AG09319 (cell line): ENCODE results near the gene KBTBD3.

Experiments
- DNase-seq: peaks from one replicate; pipeline ENCODE4 v3.0.0-alpha.2; 2010; ENCODE audit warnings: low read depth; ENCODE audit errors: extremely low read depth
- TF ChIP-seq, protein P1 (sequence below): IDR thresholded peaks from 2 replicates; pipeline ENCODE4 v1.5.1; 2011; ENCODE audit warnings: low read depth, mild to moderate bottlenecking, inconsistent platforms, low read length, moderate library complexity

The KBTBD3 gene

DNA sequence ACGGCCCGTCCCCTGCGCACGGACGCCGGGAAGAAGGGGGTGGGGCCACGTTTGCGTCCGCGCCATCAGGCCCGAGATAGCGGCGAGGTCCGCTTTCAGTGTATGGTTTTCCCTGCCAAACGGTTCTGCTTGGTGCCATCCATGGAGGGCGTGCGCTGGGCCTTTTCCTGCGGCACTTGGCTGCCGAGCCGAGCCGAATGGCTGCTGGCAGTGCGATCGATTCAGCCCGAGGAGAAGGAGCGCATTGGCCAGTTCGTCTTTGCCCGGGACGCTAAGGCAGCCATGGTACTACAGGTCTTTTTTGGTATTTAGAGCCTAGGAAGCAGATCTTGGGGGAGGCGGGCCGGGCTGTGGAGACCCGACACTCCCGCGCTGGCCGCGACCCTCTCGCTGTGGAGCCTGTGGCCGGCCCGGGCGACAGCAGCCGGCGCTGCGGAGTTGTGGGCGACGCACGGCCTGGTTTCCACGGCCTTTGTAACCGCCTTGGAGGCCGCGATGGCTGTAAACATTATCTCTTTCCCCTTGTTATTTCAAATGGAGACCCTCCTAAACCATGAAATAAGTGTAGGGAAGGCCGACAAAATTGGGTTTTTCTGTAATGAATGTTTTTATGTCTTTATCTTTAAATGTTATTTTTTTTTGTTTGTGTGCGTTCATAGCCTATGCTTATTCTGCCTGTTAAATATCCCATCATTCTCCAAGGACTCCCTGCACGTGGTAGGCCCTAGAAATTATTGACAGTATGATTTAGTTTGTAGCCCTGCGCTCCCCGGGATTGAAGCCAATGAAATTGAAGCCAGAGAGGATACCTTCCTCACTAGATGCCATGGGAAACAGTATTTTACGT is 685 bp upstream of the KBTBD3 start, which contains the start of gene AASDHPPT:
Gene AASDHPPT, plus strand, starts transcription at position 54 of the 847 bp plus-strand sequence. Its CDS starts 49 bp downstream, at position 103.
- no peak for DNase-seq

DNA sequence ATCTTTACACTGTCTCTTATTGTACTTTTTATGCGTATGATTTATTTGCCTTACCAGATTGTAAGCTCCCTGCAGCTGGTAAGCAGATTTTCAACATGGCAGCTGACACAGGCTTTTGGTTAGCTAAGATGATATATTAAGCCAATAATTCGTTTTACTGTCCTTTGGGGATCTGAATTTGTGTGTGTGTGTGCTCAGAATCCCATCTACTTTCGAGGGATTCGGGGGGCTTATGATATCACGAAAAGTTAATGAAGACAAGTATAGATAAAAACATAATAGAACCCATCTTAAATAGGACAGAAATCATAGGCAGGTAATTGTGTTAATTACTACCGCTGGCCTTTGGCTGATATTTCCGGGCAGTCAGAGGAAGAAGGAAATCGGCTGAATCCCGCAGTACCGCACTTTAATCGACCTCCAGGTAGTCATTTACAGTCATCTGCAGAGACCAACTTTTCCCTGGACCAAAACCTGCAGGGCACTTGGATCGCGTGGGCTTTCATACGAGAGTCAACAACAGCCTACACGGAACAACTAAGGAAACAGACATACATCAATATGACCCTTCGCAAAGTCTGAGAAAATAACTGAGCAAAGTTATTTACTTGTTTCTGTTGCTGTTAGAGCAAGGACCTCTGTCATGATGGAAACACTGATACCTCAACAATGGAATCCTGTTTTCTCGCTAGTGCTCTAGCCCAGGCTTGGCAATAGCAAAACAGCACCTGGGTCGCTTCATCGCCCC is 802 bp downstream of the KBTBD3 start:
- TF ChIP-seq, protein P1, sequence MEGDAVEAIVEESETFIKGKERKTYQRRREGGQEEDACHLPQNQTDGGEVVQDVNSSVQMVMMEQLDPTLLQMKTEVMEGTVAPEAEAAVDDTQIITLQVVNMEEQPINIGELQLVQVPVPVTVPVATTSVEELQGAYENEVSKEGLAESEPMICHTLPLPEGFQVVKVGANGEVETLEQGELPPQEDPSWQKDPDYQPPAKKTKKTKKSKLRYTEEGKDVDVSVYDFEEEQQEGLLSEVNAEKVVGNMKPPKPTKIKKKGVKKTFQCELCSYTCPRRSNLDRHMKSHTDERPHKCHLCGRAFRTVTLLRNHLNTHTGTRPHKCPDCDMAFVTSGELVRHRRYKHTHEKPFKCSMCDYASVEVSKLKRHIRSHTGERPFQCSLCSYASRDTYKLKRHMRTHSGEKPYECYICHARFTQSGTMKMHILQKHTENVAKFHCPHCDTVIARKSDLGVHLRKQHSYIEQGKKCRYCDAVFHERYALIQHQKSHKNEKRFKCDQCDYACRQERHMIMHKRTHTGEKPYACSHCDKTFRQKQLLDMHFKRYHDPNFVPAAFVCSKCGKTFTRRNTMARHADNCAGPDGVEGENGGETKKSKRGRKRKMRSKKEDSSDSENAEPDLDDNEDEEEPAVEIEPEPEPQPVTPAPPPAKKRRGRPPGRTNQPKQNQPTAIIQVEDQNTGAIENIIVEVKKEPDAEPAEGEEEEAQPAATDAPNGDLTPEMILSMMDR, result no peak
- no peak for DNase-seq

More for the DNA sequence above, 685 bp upstream of the KBTBD3 start, which contains the start of gene AASDHPPT:
- TF ChIP-seq, protein P1, result no peak; the same call in 1 of the 2 replicates

DNA sequence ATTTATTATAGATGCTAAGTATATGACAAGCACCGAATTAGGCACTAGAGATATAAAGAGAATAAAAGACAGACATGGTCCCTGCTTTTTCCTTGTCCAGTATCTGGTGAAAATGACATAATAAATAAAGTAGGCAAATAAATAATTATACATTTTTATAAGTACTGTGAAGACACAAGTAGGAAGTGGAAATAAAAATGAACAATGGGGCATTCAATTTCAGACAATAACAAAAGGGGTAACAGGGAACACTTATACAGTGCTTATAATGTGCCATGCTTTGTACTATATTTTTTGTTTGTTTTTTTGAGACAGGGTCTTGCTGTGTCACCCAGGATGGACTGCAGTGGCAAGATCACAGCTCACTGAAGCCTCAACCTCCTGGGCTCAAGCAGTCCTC is 4.3 kb downstream of the KBTBD3 start:
- TF ChIP-seq, protein P1, result no peak
- DNase-seq, result no peak

DNA sequence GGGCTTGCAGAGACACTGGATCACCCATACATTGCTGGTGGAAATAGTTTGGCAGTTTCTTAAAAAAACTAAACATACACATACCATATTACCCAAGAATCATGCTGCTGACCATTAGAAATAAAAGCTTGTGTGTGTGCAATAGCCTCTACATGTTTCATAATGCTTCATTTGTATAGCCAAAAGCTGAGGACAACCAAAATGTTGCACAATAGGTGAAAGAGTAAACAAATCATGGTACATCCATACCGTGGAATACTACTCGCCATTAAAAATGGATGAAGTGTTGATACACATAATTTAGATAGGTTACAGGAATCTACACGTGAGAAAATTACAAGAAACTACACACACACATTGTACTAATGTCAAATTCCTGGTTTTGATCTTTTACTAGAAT is 6.5 kb downstream of the KBTBD3 start:
- no peak for DNase-seq
- TF ChIP-seq, protein P1, result no peak

DNA sequence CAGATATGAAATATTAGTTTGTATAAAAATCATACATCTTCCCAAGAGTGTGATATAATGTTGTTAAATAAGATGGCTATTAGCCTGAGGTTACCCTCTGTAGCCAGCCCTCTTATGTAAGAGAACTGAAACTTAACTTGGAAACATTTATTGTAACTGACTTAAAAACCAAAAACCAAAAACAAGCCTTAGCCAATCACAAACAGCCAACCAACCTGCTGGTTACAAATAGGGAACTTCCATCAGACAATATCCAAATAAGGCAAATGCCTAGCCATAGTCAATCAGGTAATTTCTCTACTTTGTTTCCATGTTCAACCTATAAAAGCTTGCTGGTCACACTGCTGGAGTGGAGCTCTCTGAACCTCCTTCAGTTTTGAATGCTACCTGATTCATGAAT is 14.1 kb downstream of the KBTBD3 start:
- TF ChIP-seq, protein P1, result no peak
- no peak for DNase-seq

DNA sequence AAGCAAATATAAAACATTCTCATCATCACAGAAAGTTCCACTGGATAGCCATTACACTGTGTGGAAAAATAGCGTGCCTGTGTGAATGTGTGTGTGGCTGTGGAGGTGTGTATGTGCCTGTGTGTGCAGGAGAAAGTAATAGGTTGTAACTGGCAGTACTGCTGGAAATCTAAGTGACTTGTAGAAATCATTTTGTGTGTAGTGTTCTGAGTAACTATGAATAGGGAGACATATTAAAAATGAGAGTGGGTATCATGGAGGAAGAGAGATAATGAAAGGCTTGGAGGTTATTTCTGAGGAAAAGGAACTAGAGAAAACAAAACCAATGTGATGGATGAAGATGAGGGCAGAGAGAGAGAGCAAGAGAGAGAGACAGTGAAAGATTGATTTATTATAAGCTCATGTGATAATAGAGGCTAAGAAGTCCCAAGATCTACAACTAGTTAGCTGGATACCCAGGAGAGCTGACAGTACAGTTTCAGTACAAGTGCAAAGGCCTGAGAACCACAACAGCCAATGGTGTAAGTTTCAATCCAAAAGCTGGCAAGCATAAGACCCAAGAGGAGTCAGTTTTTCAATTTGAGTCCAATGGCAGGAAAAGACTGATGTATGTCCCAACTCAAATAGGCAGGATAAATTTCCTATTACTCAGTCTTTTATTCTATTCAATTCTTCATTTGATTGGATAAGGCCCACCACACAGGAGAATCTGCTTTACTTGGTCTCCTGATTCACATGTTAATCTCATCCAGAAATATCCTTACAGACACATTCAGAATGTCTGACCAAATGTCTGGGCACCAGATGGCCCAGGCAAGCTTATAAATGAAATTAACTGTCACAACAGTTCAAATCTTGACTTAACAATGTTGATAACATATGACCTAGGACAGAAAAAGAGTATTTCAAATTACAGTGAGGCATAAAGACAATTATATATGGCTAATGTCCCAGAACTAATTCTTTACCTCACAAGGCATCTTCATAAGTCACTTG is 14.9 kb downstream of the KBTBD3 start:
- DNase-seq, result no peak
- TF ChIP-seq, protein P1, result no peak
